IPS-18a (cell line): ENCODE results near the gene CRACDL.

Experiments used
- H3K27ac ChIP-seq: one replicate; pipeline ENCODE4 v1.5.1; 2013; ENCODE audit warnings: low read length
- H3K27me3 ChIP-seq: one replicate; pipeline ENCODE4 v1.6.1; 2013; ENCODE audit warnings: mild to moderate bottlenecking, low read length; ENCODE audit not compliant: control insufficient read depth, insufficient read depth
- H3K36me3 ChIP-seq: one replicate; pipeline ENCODE4 v1.6.1; 2013; ENCODE audit warnings: low read depth, low read length; ENCODE audit not compliant: control insufficient read depth
- H3K4me1 ChIP-seq: one replicate; pipeline ENCODE4 v1.6.1; 2013; ENCODE audit warnings: low read depth, low read length; ENCODE audit not compliant: control insufficient read depth
- H3K4me3 ChIP-seq: one replicate; pipeline ENCODE4 v1.5.1; 2013; ENCODE audit warnings: low read length
- H3K9ac ChIP-seq: one replicate; pipeline ENCODE4 v1.6.1; 2013; ENCODE audit warnings: mild to moderate bottlenecking, low read length, moderate library complexity
- H3K9me3 ChIP-seq: one replicate; pipeline ENCODE4 v1.6.1; 2013; ENCODE audit warnings: low read depth, low read length; ENCODE audit not compliant: control insufficient read depth

CRACDL gene

GRCh38 chr2:98809878-98810587, 126.0 kb downstream of the CRACDL start:
- no peak overlapping the region for H3K4me3 ChIP-seq
- H3K9ac ChIP-seq, result no peak overlapping the region
- H3K27me3 ChIP-seq, result no peaks in the 10 kb centered on the region
- H3K4me1 ChIP-seq, result no peaks in the 10 kb centered on the region
- H3K9me3 ChIP-seq, result no peaks in the 10 kb centered on the region
- H3K36me3 ChIP-seq, result no peaks in the 10 kb centered on the region
- no peak overlapping the region for H3K27ac ChIP-seq

DNA sequence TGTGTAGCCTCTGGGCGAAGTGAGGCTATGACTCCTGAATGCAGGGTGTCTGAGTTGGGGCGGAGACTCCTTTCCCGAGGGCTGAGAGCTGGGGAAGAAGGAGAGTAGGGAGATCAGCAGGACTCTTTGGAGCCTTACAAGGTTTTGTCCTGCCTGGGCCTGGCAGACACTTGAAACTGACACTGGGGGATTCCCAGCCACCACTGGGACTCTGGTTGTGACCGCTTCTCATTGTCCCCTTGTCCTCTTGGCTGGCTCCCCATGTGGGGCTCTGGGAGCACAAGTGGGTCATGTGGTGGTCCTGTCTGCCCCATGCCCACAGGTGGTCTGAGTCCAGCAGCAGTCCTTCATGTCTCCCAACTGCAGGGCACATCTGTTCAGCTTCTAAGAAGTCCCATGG, 126.9 kb downstream of the CRACDL start:
- Histone ChIP-seq H3K4me1 (no peaks in the 10 kb centered on the region), H3K4me3 (no peak overlapping the region), H3K9ac (no peak overlapping the region), H3K36me3 (no peaks in the 10 kb centered on the region), H3K9me3 (no peaks in the 10 kb centered on the region), H3K27me3 (no peaks in the 10 kb centered on the region), H3K27ac (no peak overlapping the region)

- no peaks in the 10 kb centered on the region for H3K27me3 ChIP-seq
- H3K9ac ChIP-seq, result no peak overlapping the region
- H3K4me1 ChIP-seq, result no peaks in the 10 kb centered on the region
- no peak overlapping the region for H3K4me3 ChIP-seq
- H3K36me3 ChIP-seq, result no peaks in the 10 kb centered on the region
- no peak overlapping the region for H3K27ac ChIP-seq
- no peaks in the 10 kb centered on the region for H3K9me3 ChIP-seq
These were observed 127.5 kb downstream of the CRACDL start for GRCh38 chr2:98808546-98808945.

DNA sequence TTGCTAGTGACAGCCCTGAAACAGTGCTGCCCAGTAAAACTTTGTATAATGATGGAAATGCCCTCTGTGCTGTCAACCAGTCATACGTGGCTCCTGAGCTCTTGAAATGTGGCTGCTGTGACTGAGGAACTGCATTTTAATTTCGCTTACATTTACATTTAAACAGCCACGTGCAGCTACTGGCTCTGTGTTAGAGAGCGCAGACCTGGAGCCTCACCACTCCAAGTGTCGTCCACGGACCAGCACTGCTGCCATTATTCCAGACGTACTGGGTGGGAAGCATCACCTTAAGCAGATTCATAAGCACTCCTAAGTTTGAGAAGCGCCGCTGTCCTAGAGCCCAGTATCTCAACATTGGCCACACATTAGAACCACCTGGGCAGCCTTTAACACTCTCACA, 128.1 kb downstream of the CRACDL start:
- no peaks in the 10 kb centered on the region for H3K9me3 ChIP-seq
- H3K36me3 ChIP-seq, result no peaks in the 10 kb centered on the region
- no peak overlapping the region for H3K27ac ChIP-seq
- H3K4me1 ChIP-seq, result no peaks in the 10 kb centered on the region
- H3K27me3 ChIP-seq, result no peaks in the 10 kb centered on the region
- H3K4me3 ChIP-seq, result no peak overlapping the region
- H3K9ac ChIP-seq, result no peak overlapping the region

DNA sequence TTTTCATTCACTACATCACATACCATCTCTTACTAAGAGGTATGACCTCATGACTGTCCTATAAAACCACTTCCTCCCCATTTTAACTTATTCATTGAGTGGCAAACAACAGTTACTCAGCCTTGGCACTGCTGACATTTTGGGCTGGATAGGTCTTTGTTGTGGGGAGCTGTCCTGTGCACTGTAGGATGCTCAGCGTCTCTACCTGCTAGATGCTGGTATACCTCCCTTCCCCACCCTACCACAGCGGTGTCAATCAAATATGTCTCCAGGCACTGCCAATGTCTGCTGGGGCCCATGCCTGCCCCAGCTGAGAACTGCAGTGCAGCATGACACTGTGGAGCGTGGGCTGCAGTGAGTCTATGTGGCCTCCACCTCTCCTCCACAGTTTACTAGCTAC, 128.8 kb downstream of the CRACDL start:
- no peaks in the 10 kb centered on the region for H3K4me1 ChIP-seq
- H3K9ac ChIP-seq, result no peak overlapping the region
- H3K4me3 ChIP-seq, result no peak overlapping the region
- no peaks in the 10 kb centered on the region for H3K9me3 ChIP-seq
- H3K36me3 ChIP-seq, result no peaks in the 10 kb centered on the region
- no peaks in the 10 kb centered on the region for H3K27me3 ChIP-seq
- H3K27ac ChIP-seq, result no peak overlapping the region

DNA sequence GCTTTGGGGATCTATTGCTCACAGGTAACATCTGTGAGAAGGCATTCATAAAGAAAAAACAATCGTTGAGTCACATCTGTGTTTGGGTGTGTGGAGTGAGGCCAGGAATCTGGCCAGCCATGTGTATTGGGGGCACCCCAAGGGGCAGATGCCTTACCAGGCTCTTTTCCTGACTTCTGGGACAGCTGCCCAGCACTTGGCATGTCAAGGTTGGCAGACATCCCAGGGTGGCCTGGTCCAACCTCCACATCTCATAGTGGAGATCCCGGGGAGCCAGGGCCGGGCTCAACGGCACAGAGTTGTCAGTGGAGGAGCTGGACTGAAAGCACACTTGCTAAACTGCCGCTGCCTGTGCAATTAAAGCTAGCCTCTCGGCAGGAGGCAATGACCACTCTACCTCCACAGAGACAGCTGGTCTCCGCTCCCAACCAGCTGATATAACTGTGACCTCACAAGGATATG, 129.8 kb downstream of the CRACDL start:
- Histone ChIP-seq H3K9ac (no peak overlapping the region), H3K4me3 (no peak overlapping the region), H3K4me1 (no peaks in the 10 kb centered on the region), H3K27me3 (no peaks in the 10 kb centered on the region), H3K36me3 (no peaks in the 10 kb centered on the region), H3K9me3 (no peaks in the 10 kb centered on the region), H3K27ac (no peak overlapping the region)

- Histone ChIP-seq H3K4me3 (no peak overlapping the region), H3K9ac (no peak overlapping the region), H3K36me3 (no peaks in the 10 kb centered on the region), H3K27ac (no peak overlapping the region), H3K27me3 (no peaks in the 10 kb centered on the region), H3K9me3 (no peaks in the 10 kb centered on the region), H3K4me1 (no peaks in the 10 kb centered on the region)
These were observed 130.4 kb downstream of the CRACDL start for GRCh38 chr2:98805412-98806171.

DNA sequence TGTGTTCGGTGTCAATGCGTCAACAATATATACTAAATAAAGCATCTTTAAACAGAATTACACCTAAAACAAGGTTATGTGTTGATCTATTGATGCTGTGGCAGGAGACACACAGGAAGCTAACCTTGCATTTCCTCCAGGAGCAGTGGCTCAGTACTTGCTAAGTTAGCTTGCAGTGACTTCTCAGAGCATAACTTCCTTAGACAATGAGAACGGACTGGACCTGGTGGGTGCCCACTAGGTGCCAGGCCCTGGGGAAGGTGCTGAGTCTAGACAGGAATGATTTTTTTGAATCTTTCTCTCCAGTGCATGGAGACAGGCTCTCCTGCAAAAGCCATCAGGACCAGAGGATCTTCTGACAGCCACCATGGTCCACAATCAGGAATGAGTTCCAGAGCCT, 131.3 kb downstream of the CRACDL start:
- Histone ChIP-seq H3K9ac (no peak overlapping the region), H3K27ac (no peak overlapping the region), H3K4me1 (no peaks in the 10 kb centered on the region), H3K36me3 (no peaks in the 10 kb centered on the region), H3K9me3 (no peaks in the 10 kb centered on the region), H3K27me3 (no peaks in the 10 kb centered on the region), H3K4me3 (no peak overlapping the region)

DNA sequence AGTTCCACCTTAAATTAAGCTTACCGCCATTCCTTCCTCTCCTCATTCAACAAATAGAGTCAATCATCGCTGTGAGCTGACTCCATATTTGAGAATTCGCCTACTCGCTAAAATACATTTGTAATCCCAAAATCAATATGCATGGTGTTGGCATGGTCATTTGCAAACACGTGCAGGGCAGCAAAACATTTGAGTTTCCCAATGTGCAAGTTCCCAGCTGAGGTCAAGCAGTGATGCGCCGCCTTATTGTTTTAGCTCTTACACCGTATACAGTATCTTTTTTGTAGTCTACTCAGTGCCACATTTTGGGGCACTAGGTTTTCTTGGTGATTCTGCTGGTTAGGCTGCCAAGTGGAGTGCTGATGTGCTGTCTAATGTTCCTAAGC, 131.8 kb downstream of the CRACDL start:
- no peaks in the 10 kb centered on the region for H3K27me3 ChIP-seq
- H3K27ac ChIP-seq, result no peak overlapping the region
- no peaks in the 10 kb centered on the region for H3K9me3 ChIP-seq
- H3K9ac ChIP-seq, result no peak overlapping the region
- no peaks in the 10 kb centered on the region for H3K36me3 ChIP-seq
- no peaks in the 10 kb centered on the region for H3K4me1 ChIP-seq
- H3K4me3 ChIP-seq, result no peak overlapping the region

DNA sequence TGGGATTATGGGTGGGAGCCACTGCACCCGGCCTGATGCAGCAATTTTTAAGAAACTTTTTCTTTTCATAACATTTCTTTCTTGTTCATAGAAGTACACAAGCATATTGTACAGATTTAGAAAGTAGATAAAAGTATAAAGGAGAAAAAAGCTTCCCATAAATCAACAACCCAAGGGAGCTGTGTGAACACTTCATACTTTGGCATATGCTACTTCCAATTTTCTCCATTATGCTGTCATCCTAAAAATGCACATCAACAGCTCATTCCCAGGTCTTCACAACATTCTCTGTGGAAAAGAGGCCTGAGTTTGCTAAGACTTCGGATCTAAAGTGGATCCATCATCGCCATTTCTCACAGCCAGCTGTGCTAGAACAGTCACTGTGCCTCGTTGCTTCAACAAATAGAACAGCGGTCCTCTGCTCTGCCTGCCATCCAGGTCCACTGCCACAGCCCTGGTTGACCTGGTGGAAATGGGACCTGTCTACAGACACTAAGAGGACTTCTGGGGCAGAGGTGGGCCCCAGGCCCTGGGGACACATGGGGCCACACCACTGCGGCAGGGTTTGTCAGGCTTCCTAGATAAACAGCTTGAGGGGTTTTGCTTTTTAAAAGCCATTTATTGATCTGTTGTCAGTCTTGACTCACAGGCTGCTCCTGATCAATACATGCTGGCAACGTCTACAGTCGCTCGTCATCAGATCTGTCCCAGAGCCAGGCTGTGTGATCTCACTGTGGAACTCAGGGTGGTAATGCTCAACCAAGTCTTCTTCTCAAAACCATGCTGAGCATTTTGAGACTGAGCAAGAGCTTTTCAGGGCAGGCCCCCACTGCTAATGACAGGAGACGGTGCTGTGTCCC, 132.4 kb downstream of the CRACDL start:
- Histone ChIP-seq H3K27me3 (no peaks in the 10 kb centered on the region), H3K4me3 (no peak overlapping the region), H3K4me1 (no peaks in the 10 kb centered on the region), H3K36me3 (no peaks in the 10 kb centered on the region), H3K9ac (no peak overlapping the region), H3K9me3 (no peaks in the 10 kb centered on the region), H3K27ac (no peak overlapping the region)

DNA sequence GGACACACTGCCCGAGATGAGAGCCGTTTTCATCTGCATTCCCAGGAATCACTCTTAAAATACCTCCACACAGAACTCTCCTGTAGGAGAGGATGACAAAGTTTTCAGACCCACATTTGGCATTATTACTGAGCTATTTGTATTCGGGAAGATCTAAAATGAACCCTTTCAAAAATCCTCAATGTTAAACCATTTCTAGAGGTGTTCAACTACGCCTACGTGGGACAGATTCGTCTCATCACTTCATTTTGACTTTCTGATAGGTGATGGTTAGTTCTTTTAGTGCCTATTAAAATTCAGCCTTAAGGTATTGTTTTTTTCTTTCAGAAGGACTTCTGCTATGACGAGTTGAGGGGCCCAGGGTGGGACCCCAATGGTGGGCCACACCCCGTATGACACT, 133.7 kb downstream of the CRACDL start:
- Histone ChIP-seq H3K9me3 (no peaks in the 10 kb centered on the region), H3K36me3 (no peaks in the 10 kb centered on the region), H3K4me3 (no peak overlapping the region), H3K27ac (no peak overlapping the region), H3K4me1 (no peaks in the 10 kb centered on the region), H3K27me3 (no peaks in the 10 kb centered on the region), H3K9ac (no peak overlapping the region)
